ENCODE data around the gene MT1M.
"Not testable (repeated sequence)": the region's sequence is repeated elsewhere in the genome, so short reads cannot be mapped to it uniquely, and the experiment has no call there.

MT1M gene

DNA sequence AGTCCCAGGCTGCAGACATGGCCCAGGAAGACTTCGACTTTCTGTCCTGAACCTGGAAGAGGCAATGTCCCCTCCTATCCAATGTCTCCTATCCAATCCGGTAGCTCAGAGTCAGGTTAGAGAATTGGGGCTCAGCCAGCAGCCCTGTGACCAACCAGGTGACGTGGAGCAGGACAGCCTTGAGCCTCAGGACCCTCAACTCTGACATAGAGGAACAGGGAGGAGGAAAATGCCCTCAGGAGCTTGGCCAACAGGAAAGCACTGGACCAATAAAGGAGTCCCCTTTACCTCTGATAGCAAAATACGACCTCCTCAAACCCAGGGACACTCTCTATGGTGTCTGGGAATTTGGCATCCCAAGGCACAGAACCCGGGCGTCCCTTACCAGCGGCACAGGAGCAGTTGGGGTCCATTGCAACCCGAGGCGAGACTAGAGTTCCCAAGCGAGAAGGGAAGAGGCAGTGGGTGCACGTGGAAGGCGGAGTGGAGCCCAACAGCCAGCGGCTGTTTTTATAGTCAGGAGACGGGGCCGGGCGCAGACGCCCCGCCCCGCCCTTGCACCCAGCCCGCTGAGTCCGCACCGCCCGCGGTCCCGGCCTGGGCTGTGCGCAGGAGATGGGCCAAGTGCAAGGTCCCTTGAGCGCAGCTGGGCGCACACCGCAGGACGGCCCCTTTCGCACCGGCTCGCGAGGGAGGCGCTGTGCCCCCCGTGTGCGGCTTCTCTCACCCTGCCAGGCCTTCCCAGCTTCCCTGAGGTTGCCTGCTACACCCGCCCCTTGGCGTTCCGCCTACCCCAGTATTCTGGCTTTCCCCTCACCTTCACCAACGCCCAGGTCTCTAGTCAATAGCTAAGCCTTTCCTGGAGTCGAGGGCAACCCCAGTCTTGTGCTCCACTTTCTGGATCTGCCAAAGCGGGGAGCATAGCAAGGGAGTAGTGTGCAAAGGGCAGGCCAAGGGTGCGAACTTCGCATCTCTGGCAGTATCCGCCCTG is 35.4 kb downstream of the MT1M start, which contains the start of gene MT1G:
TSS of gene MT1G (minus strand) at position 485 of the 991 bp plus-strand sequence. CDS start at position 413, 72 bp downstream.
- no peak within 1 kb of the TSS for H3K4me3 ChIP-seq (ENCODE audit: low read depth, low read length)
- peaks cover 58% of the 10 kb centered on the region for H3K27me3 ChIP-seq (replicated peaks)
- TF ChIP-seq CTCF (IDR thresholded peaks at IDR 0.05; ENCODE audit: low read depth, low read length, missing control alignments), result no peak
- no peaks in the 10 kb centered on the region for H3K36me3 ChIP-seq (replicated peaks)
- no peak within 1 kb of the TSS for H3K27ac ChIP-seq
- no peak for DNase-seq
- in situ Hi-C loops (cut with HindIII; ENCODE audit: low pct_ligation_motif_present, low sequenced_read_pairs), result no loop called here

GRCh38 chr16:56669005-56669839 is 36.8 kb downstream of the MT1M start, which contains the start of gene MT1H:
MT1H (plus strand) TSS chr16:56669814; CDS start chr16:56669885, 71 bp downstream.
- Histone ChIP-seq H3K27me3 (replicated peaks) (peaks cover 51% of the 10 kb centered on the region), H3K27ac (no peak within 1 kb of the TSS), H3K36me3 (replicated peaks) (no peaks in the 10 kb centered on the region), H3K4me3 (ENCODE audit: low read depth, low read length) (no peak within 1 kb of the TSS)
- no peak for DNase-seq
- no peak for TF ChIP-seq CTCF (IDR thresholded peaks at IDR 0.05; ENCODE audit: low read depth, low read length, missing control alignments)
- in situ Hi-C loops (cut with HindIII; ENCODE audit: low pct_ligation_motif_present, low sequenced_read_pairs), result no loop called here

DNA sequence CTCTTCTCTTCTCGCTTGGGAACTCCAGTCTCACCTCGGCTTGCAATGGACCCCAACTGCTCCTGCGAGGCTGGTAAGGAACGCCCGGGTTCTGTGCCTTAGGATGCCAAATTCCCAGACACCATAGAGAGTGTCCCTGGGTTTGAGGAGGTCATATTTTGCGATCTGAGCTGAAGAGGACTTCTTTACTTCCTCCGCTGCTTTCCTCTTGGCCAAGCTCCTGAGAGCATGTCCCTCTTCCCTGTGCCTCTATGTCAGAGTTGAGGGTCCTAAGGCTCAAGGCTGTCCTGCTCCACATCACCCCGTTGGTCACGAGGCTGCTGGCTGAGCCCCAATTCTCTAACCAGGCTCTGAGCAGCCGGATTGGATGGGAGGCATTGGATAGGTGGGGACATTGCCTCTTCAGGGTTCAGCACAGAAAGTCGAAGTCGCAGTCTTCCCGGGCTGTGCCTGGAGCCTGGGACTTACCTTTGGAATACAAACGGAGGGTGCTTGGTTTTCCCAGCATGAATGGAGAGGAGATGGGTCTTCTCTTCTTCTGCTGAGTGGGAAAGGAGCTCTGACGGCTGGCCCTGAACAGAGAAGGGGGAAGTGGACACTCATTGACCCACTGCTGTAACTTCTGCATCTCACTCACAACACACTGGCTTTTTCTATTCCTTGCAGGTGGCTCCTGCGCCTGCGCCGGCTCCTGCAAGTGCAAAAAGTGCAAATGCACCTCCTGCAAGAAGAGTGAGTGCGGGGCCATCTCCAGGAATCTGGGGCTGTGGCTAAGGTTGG is 37.6 kb downstream of the MT1M start:
- no peak for TF ChIP-seq CTCF (IDR thresholded peaks at IDR 0.05; ENCODE audit: low read depth, low read length, missing control alignments)
- no peak overlapping the region for H3K4me3 ChIP-seq (ENCODE audit: low read depth, low read length)
- H3K36me3 ChIP-seq (replicated peaks), result no peaks in the 10 kb centered on the region
- H3K27me3 ChIP-seq (replicated peaks), result peaks cover 47% of the 10 kb centered on the region
- no peak for DNase-seq
- no peak overlapping the region for H3K27ac ChIP-seq
- in situ Hi-C loops (cut with HindIII; ENCODE audit: low pct_ligation_motif_present, low sequenced_read_pairs), result no loop called here

DNA sequence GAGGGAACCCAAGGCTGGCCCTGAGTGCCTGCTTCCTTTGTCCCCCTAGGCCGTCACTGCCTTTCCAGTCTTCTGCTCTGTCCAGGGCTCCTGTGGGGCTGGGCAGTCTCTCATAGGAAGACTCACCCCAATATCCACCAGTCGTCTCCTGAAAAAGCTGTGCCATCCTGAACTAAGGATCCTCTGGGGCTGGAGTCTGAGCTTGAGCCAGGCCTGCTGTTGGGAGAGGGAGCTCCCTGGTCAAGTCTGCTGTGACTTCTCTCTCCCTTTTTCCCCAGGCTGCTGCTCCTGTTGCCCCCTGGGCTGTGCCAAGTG is 38.1 kb downstream of the MT1M start:
- in situ Hi-C loops (cut with HindIII; ENCODE audit: low pct_ligation_motif_present, low sequenced_read_pairs), result no loop called here

DNA sequence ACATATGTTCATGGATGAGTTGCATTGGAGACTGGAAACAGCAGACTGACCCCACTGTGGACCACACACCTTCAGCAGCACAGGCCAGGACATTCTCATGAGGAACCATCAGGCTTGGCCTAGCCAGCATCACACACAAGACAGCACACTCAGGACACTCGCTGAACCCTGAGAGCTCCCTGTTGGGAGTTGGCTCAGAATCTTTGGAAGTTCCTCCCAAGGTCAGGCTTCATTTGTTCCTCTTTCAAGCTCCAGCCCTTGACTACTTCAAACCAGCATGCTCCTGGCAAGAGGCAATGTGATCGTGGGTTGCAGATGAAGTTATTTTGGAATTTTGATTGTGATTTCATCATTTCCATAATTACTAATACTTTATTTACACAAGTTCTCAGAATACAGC is 39.2 kb downstream of the MT1M start:
- DNase-seq; H3K36me3 ChIP-seq (replicated peaks); in situ Hi-C loops (cut with HindIII; ENCODE audit: low pct_ligation_motif_present, low sequenced_read_pairs); H3K27ac ChIP-seq; H3K4me3 ChIP-seq (ENCODE audit: low read depth, low read length): not testable (repeated sequence)
- H3K27me3 ChIP-seq (replicated peaks), result peaks cover 49% of the 10 kb centered on the region

More for the DNA sequence above, 38.1 kb downstream of the MT1M start:
- no peak for TF ChIP-seq CTCF (IDR thresholded peaks at IDR 0.05; ENCODE audit: low read depth, low read length, missing control alignments)
- no peak for DNase-seq
- Histone ChIP-seq H3K4me3 (ENCODE audit: low read depth, low read length) (no peak overlapping the region), H3K27ac (no peak overlapping the region), H3K27me3 (replicated peaks) (peaks cover 43% of the 10 kb centered on the region), H3K36me3 (replicated peaks) (no peaks in the 10 kb centered on the region)

DNA sequence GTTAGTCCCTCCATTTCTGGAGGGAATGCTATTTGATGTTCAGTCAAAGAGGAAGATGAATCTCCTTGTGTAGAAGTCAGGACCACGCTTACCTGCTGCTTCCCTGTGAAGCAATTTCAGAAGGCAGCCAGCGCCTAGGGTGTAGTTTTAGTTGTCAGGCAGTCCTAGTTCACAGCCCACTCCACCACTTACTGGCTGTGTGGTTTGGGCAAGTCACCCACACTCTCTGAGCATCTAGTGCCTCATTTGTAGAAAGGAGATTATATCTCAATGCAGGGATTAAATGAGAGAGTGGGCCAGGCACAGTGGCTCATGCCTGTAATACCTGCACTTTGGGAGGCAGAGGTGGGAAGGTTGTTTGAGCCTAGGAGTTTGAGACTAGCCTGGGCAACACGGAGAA is 39.7 kb downstream of the MT1M start:
- H3K27ac ChIP-seq; H3K4me3 ChIP-seq (ENCODE audit: low read depth, low read length); H3K36me3 ChIP-seq (replicated peaks); DNase-seq; in situ Hi-C loops (cut with HindIII; ENCODE audit: low pct_ligation_motif_present, low sequenced_read_pairs): not testable (repeated sequence)
- H3K27me3 ChIP-seq (replicated peaks), result peaks cover 44% of the 10 kb centered on the region

All from brain microvascular endothelial cell (primary cell).